ENCODE measurements around the gene TEKTIP1. TPM values are rescaled to one million over a fixed set of nuclear protein-coding genes. Genes with fewer than 3 reads are reported as not detected.

Gene TEKTIP1
- total and polyA plus RNA-seq, 2 donors (not counting 1 experiment from before 2014, with no cell fraction given) = 6.3 to 17.3 TPM

- H3K4me3 Mint-ChIP-seq = peak overlapping the region; percentile 99
Measured at GRCh38 chr19:3555653-3556422, 16.9 kb downstream of the TEKTIP1 start.

More at GRCh38 chr19:3555653-3556422, 16.9 kb downstream of the TEKTIP1 start:
- Histone ChIP-seq H3K4me2 (replicated peaks; ENCODE audit: low read depth, low read length, poor library complexity, severe bottlenecking) (peak overlapping the region; percentile 93), H3K27ac (ENCODE audit: low read length in 2 of 2) (peak overlapping the region in 1 of 2 donors; percentile 87), H3K27me3 (replicated peaks in 1 of 4; ENCODE audit: control extremely low read depth in 1 of 4, control insufficient read depth in 3 of 4, insufficient read depth in 4 of 4, low read length in 3 of 4) (no peaks in the 10 kb centered on the region), H3K9ac (ENCODE audit: low read length) (peak overlapping the region; percentile 72), H2AFZ (ENCODE audit: insufficient read depth, low read depth, low read length, poor library complexity, severe bottlenecking) (no peak overlapping the region), H3K4me1 (ENCODE audit: control insufficient read depth in 2 of 2, insufficient read depth in 2 of 2, low read length in 2 of 2) (peaks cover 46 to 65% of the 10 kb centered on the region in 2 donors), H3K9me3 (ENCODE audit: control extremely low read depth in 1 of 3, control insufficient read depth in 2 of 3, insufficient read depth in 1 of 3, low read length in 2 of 3) (no peaks in the 10 kb centered on the region), H3K79me2 (ENCODE audit: control insufficient read depth, insufficient read depth, low read length) (peaks cover 57% of the 10 kb centered on the region), H3K36me3 (replicated peaks in 1 of 2; ENCODE audit: control extremely low read depth in 1 of 2, control insufficient read depth in 1 of 2, extremely low read depth in 1 of 2, insufficient read depth in 2 of 2, low read length in 1 of 2) (no peaks in the 10 kb centered on the region), H4K20me1 (ENCODE audit: control insufficient read depth, insufficient read depth, low read length, poor library complexity, severe bottlenecking) (peaks cover 25% of the 10 kb centered on the region), H3K4me3 (ENCODE audit: control extremely low read depth in 1 of 5, extremely low read depth in 1 of 5, insufficient read depth in 1 of 5, low read depth in 2 of 5, low read length in 4 of 5) (peak overlapping the region in 4 of 5 experiments; percentile 57 to 77 (median 72))
- no peak for DNase-seq
- intact Hi-C loops (cut with micrococcal nuclease) = loop anchor here (5.0 kb wide), 2 partner anchors 51 to 206 kb away; partner anchors contain the start of genes APBA3, MRPL54 and TBXA2R
- peaks cover 53% of the 10 kb centered on the region for H3K4me1 Mint-ChIP-seq
- TF ChIP-seq CTCF (IDR thresholded peaks at IDR 0.05) = no peak
- no peak for TF ChIP-seq EZH2 (IDR thresholded peaks at IDR 0.05; ENCODE audit: borderline replicate concordance, insufficient read depth, low read depth, low read length, poor library complexity, severe bottlenecking)
- H3K9me3 Mint-ChIP-seq (ENCODE audit: insufficient read depth) = no peaks in the 10 kb centered on the region
- CTCF ChIA-PET = interaction anchor here (2.2 to 3.3 kb wide), 2 partner anchors 10 to 29 kb away, joined by 12 to 37 read pairs; partner anchors contain the start of gene GIPC3
- WGBS (ENCODE audit: insufficient coverage) = 87% methylated on average over 14 of the region's 15 CpGs
- POLR2A ChIA-PET = interaction anchor here (1.1 kb wide), 1 partner anchor 21 kb away, joined by 6 read pairs; no protein-coding TSS in a partner anchor
- peak overlapping the region; percentile 94 for H3K27ac Mint-ChIP-seq
- H3K27me3 Mint-ChIP-seq = no peaks in the 10 kb centered on the region
- ATAC-seq (ENCODE audit: low read depth) = no peak

Data from B cell (primary cell).